HG03442 (cell line): ENCODE data around the gene RIPPLY3.
"Not testable (repeated sequence)": the region's sequence is repeated elsewhere in the genome, so short reads cannot be mapped to it uniquely, and the experiment has no call there.

Source experiments
- ATAC-seq: cut with Tn5 transposase; IDR thresholded peaks from one replicate; pipeline ENCODE4 v1.9.1; 2021; ENCODE audit warnings: mild to moderate bottlenecking, moderate library complexity; ENCODE audit not compliant: unreplicated experiment

Gene RIPPLY3

DNA sequence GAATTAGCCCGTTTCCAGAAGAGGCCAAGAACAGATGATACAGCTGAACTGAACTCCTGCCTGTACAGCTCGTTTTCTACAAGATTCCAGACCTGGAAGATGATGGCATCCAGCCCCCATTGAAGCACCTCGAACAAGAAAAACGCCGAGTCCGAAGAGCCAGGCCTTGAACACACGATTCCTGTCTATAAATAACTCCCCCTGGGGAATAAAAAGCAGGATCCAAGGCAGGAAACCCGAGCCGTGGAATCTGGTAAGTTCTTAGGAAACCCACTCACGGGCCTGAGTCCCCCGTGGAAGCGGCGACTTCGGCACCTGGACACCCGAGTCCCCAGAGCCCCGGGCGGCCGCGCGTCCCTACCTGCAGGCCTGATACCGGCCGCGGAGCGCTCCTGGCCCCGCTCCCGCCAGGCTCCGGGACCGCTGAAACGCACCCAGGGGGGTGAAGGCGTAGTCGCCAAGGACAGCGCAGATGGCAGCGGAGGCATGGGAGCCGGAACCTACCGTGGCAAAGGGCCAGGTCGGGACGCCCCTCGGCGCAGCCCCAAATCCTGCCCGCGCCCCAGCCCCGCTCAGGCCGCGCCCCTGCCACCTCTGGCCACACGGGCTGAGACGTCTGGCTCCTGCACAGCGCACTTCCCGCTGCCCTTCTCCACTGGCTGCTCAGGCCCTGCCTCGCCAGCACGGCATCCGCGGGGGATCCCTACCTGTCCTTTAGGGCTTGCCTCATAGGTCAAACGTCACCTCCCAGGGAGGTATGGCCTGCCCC, 26.0 kb upstream of the RIPPLY3 start:
- ATAC-seq, result no peak

DNA sequence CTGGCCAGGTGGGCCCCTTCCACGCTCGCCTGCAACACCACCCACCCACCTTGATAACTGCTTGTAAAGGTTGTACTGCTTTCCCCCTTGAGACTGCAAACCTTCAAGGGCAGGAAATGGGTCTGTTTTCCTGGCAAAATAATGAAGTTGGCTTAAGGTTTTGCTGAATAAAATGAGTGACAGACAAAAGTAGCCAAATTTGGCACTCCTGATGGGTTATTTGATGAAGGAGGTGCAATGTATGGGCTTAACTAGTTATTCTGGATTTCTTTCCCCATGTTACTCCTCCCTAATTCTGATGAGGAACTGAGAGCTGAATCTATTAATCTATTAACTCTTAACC, 25.5 kb upstream of the RIPPLY3 start:
- no peak for ATAC-seq

DNA sequence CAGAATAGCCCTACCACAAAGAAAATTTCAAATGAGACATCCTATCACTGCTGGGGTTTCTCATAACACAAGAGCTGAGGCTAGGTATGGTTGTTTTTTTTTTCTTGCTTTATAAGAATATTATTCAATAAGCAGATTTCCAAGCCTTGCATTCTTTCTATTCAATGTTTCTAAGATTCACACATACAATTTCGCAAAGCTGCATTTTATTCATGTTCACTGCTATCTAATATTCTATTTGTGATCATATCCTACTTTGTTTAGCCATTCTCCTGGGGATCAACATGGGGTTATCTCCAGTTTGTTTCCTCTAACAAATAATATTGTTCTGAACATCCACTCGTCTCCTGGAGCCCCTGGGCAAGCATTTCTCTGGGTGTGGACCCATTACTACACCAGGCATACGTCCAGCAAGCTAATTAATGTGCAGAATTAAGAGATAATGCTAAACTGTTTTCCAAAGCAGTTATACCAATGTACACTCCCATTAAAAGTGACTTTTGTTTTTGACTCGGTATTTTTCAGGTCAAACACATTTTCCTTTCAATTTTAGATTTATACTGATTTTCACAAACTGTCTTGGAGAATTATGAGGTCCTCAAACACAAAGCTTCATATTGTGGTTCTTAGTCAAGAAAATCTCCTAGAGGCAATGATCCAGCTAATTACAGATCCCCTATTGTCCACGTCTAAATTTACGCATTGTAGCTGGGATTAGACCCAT, 24.4 kb upstream of the RIPPLY3 start:
- no peak for ATAC-seq

DNA sequence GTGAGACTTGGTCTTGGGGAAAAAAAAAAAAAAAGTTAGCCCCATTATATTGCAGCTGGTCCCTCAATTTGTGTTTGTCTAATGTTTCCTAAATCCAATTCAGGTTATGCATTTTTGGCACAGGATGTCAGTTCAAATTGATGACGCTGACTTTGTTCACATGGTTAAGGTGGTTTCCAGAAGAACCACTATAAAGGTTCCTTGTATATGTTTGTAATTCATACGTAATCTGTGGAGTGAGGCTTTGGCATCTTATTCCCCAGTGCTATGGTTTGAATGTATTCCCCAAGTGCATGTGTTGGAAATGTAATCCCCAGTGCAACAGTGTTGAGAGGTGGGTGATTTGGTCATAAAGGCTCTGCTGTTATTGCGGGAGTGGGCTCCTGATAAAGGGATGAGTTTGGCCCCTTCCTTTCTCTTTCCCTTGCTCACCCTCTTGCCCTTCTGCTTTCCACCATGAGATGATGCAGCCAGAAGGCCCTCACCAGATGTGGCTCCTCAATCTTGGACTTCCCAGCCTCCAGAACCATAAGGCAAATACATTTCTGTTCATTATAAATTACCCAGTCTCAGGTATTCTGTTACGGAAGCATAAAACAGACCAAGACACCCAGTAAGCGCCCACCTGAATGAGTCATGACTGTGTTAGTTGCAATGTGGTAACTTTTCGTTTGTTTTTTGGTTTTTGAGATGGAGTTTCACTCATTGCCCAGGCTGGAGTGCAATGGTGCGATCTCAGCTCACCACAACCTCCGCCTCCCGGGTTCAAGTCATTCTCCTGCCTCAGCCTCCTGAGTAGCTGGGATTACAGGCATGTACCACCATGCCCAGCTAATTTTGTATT, 20.5 kb upstream of the RIPPLY3 start:
- ATAC-seq, result no peak

DNA sequence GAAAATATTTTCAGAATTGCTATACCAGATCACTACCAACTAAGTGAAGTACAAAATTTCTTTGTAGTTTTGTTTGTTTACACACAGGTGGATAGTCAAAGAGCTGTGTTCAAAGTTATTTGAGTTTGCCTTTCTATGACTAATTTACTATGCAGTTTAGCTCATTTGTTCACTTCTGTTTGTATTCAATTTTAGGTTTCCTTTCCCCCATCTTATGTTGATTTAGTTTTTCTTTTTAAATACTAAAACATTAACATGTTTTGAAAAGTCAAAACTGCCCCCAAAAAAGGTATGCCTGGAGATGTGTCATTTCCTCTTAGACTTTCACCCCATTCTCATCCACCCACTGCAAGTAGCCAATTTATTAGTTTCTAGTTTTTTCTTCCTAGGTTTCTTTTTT, 18.7 kb upstream of the RIPPLY3 start:
- no peak for ATAC-seq

DNA sequence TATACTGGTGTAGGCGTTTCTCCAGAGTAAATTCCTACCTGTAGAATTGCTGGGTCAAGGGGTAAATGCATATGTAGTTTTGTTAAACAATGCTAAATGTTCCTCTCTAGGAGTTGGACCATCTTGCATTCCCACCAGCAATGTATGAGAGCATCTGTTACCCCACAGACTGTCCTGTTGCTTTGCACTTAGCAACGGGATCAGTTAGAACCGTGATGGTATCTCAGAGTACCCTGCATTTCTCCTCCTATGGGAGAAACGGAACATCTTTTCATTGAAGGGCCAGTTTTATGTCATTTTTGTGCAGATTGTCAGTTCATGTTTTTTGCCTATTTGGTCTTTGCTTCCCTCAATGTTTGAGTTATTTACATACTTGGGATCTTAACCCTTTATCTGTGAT, 18.0 kb upstream of the RIPPLY3 start:
- no peak for ATAC-seq

DNA sequence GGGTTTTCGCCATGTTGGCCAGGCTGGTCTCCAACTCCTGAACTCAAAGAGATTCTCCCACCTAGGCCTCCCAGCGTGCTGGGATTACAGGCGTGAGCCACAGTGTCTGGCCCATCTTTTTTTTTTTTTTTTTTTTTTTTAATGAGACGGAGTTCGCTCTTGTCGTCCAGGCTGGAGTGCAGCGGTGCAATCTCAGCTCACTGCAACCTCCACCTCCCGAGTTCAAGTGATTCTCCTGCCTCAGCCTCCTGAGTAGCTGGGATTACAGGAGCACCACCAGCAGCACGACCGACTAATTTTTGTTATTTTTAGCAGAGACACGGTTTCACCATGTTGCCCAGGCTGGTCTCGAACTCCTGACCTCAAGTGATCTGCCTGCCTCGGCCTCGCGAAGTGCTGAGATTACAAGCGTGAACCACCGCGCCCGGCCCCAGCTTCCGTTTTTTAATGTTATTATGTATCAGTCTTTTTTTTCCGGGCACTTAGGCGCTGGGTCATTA, 17.3 kb upstream of the RIPPLY3 start:
- ATAC-seq, result not testable (repeated sequence)

DNA sequence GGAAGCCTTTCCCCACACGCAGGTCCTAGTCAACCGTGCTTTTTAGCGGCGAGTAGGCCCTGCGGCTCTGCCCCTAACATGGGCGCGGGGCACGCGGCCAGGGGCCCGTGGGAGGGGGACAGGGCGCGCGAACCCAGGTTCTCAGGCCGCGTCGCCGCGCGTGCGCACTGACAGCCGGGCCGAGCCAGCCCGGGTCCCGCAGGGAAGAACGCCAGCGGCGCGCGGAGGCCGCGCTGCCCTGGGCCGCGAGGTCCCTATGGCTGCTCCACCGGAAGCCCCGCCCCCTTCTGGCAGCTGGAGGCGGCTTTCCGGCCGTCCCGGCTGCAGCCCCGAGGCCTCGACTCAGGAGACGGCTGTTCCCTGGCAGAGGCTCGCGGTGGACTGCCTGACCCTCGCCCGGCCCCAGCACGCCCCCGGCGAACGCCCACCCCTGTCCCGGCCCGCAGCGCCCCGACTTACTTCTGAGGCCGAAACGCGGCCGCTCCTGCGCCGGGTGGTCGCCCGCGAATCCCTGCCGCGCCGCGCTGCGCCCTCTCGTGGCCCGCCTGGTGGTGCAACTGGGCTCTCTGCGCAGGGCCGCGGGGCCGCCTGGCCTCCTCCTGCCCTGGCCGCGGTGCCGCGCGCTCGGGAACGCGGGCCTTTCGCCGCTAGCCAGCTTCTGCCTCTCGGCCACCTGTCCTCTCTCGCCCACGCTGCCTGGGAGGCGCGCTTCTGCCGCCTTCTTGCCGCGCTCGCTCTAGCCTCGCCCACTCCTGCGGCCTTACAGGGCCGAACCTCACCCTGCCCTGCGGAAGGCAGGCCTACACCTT, 16.6 kb upstream of the RIPPLY3 start:
- ATAC-seq, result peak; percentile 89

DNA sequence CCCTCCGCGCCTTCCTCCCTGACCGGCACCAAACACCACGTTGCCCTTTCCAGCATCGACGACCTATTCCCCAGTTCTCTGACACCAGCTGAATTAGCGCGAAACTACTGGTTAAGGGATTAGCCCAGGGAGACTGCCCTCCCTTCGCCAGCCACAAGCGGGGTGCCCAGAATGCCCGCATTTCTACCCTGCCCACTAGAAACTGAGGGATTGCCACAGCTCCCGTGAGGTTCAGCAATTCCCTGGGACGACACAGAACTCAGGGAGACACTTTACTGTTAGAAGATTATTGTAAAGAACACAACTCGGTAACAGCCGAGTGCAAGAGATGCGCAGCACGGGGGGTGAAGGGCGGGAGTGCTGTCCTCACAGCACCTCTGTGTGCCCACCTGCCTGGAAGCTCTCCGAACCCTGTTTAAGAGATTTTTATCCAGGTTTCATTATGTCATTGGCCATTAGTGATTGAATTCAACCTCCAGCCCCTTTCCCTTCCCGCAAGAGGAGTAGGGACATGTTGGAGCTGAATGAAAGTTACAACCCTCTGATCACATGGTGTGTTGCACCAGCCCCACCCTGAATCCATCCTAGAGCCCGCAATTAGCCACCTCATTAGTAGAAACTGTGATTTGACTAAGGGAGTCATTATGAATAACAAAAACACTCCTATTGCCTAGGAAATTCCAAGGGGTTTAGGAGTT, 15.8 kb upstream of the RIPPLY3 start:
- ATAC-seq, result no peak

DNA sequence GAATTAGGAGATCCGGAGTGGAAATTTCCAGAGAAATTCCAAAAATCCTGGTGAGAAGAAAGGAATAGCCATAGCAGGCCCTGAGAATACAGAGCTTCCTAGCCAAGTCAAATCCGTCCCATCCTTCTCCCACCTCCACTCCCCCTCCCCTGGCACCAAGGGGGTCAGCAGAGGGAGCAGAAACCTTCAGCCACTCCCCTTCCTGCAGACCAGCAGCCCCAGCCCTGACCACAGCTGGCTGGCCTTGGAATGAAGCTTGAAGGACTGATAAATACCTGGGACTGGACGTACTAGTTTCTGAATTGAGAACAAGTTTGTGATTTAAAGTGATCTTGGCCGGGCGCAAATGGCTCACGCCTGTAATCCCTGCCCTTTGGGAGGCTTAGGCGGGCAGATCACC, 13.8 kb upstream of the RIPPLY3 start:
- no peak for ATAC-seq

DNA sequence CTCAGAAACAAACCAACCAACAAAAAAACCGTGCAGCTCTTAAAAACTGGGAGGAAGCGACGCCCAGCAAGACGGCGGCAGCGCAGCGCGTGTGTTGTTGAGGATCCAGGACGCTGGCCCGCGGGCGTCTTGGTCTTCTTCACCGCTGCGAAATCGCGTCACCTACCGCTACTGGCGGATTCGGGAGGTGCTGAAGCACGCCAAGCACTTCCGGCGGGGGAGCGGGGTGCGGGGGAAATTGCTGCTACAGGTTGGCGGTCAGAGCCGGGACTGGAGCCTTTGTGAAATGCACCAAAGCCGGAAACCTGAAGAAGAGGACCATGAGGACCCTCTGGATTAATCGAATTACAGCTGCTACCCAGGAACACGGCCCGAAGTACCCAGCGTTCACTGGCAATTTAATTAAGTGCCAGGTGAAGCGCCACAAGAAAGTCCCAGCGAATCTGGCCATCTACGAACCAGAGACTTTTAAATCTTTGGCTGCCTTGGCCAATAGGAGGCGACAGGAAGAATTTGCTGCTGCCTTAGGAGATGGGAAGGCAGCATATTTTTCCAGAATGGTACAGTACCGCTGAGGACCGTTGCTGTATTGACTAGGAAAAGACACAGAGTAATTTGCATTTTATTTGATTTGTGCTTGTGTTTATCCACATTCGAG, 11.9 kb upstream of the RIPPLY3 start:
- ATAC-seq, result no peak

DNA sequence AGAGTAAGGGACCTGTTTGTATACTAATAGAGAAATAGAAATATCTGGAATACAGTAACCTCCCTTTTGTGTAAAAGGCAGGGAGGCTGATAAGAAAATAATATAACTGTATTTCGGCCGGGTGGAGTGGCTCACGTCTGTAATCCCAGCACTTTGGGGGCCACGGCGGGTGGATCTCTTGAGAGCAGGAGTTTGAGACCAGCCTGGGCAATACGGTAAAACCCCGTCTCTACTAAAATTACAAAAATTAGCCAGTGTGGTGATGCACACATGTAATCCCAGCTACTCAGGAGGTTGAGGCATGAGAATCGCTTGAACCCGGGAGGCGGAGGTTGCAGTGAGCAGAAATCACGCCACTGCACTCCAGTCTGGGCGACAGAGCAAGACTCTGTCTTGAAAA, 11.2 kb upstream of the RIPPLY3 start:
- not testable (repeated sequence) for ATAC-seq

DNA sequence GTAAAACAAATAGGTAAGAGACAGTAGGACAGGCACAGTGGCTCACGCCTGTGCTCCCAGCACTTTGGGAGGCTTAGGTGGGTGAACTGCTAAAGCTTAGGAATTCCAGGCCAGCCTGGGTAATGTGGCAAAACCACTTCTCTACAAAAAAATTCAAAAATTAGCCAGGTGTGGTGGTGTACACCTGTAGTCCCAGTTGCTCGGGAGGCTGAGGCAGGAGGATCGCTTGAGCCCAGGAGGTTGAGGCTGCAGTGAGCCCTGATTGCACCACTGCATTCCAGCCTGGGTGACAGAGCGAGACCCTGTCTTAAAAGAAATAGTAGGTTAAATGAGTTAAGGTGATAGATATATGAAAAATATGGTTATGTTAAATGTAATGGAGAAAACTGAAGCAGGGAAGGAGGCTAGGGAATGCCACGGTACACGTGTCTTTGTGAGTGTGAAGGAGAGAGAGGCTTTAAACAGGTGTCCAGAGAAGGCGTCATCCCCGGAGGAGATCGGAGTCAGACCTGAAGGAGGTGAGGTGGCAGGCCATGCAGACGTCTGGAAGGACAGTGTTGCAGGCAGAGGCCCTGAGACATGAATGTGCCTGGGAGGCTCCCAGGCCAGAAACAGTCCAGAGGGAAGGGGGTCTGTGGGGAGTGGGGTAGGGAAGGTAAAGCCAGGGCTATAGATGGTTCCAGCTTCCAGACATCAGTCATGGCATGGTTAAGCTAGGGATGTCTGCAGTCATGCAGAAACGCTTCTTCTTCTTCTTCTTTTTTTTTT, 7.2 kb upstream of the RIPPLY3 start:
- ATAC-seq, result no peak

DNA sequence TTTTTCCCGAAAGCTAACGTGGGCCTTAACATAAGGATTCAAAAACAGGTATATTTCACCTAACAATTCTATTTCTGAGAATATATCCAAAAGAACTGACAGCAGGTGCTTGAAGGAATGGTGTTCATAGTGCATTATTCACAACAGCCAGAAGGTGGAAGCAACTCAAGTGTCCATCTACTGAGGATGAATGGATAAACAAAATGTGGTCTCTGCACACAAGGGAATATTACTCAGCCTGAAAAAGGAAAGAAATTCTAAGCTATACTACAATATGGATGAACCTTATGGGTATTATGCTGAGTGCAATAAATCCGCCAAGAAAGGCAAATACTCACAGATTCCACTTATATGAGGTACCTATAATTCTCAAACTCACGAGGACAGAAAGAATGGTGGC, 6.1 kb upstream of the RIPPLY3 start:
- ATAC-seq, result no peak

DNA sequence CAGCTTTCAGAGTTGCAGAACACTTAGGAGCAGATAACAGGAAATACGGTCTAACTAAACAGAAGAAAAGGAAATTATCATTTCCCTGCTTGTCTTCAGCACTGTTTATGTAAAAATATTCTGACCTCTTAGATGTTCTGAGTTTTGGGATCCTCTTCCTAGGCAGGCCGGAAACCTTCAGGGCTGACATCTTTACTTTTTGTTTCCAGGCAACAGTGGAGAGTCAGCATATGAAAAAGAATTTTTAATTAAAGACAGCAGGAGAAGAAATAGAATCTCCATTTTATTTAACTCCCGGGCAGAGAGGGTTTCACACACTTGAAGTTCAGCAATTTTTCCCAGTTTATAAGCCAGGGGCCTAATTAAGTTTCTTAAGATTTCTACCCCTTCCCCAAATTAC, 5.1 kb upstream of the RIPPLY3 start:
- no peak for ATAC-seq

DNA sequence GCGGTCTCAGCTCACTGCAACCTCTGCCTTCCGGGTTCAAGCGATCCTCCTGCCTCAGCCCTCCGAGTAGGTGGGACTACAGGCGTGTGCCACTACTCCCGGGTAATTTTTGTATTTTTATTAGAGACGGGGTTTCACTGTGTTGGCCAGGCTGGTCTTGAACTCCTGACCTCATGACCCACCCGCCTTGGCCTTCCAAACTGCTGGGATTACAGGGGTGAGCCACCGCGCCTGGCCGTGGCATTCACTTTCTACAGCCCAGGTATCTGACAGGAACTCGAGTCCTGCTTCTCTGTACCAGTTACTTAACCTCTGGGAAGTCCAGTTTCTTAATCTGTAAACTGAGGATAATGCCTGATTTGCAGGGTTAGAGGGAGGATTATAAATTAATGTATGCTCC, 3.7 kb upstream of the RIPPLY3 start:
- ATAC-seq, result not testable (repeated sequence)

DNA sequence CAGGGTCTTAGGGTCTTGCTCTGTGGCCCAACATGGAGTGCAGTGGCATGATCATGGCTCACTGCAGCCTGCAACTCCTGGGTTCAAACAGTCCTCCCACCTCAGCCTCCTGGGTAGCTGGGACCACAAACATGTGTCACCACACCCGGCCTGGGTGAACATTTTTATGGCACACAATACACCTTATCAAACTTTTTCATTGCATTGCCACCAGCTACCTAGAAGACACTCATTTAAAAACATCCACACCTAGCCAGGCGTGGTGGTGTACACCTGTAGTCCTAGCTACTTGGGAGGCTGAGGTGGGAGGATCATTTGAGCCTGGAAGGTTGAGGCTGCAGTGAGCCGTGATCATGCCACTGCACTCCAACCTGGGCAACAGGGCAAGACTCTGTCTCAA, 2.6 kb upstream of the RIPPLY3 start:
- ATAC-seq, result not testable (repeated sequence)

DNA sequence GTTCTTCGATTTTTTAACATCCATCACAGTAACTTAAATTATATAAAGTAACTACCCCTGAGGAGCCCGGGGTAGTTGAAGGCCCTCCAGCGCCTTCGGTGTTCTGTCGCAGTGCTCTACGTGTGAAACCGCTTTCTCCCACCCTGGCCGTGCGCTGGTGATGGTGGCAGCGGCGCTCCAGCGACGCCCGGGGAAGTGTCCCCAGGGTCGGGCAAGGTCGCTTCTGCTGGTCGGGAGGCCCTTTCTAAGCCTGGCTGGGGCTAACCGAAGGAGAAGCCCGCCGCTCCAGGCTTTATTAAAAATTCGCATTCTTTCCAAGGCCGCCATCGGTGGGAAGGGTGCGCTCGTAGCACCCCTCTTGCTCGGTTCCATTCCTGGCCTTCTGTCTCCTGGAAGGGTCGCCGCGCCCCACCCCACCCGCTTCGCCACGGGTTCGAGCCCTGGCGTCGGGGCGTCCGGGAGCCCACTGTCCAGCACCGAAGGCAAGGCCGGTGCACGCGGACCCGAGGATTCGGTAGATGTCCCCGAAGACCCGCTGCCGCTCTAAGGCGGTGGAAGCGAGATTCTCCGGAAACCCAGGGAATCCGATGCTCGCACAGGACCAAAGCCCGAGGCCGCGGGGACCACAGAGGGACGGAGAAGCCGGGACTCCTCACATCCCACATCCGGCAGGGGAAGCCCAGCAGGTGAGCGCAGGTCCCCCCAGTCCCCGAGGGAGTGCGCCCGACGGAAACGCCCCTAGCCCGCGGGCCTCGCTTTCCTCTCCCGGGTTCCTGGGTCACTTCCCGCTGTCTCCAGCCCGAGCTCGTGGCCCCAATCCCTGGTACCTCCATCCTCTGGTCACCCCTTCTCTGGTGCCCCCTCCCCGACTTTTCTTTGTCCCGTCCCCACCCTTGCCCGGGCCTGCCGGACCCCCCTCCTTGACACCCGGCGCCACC, 685 bp upstream of the RIPPLY3 start:
- ATAC-seq, result no peak
